GM12878 (cell line): ENCODE results near the gene NCAPD2. TPM values are rescaled to one million over a fixed set of nuclear protein-coding genes. Genes with fewer than 3 reads are reported as not detected.

Experiments used
- CBFB ChIP-seq: IDR thresholded peaks from 2 replicates; pipeline ENCODE4 v1.6.1; 2016; ENCODE audit warnings: antibody characterized with exemption, low read depth
- CHD2 ChIP-seq: IDR thresholded peaks from 2 replicates; pipeline ENCODE4 v1.6.1; 2011; ENCODE audit warnings: low read depth, low read length, improper control_type of control experiment, borderline replicate concordance
- EZH2 ChIP-seq: IDR thresholded peaks from 2 replicates; pipeline ENCODE4 v1.6.1; 2012; ENCODE audit warnings: low read depth, mild to moderate bottlenecking, control low read depth, inconsistent platforms, low read length, borderline replicate concordance; ENCODE audit not compliant: control insufficient read depth
- HDGF ChIP-seq: fragments of 450-650 bp; IDR thresholded peaks from 2 replicates; pipeline ENCODE4 v1.6.1; 2016; ENCODE audit warnings: antibody characterized with exemption
- LARP7 ChIP-seq: fragments of 450-650 bp; IDR thresholded peaks from 2 replicates; pipeline ENCODE4 v1.6.1; 2017; ENCODE audit warnings: mild to moderate bottlenecking
- MEF2A ChIP-seq: IDR thresholded peaks from 2 replicates; pipeline ENCODE4 v1.6.1; 2011; ENCODE audit warnings: low read depth, mild to moderate bottlenecking, low read length, moderate library complexity; ENCODE audit not compliant: insufficient read depth
- NR2C2 ChIP-seq: IDR thresholded peaks from 2 replicates; pipeline ENCODE4 v1.6.1; 2011; ENCODE audit warnings: borderline replicate concordance, low read depth; ENCODE audit not compliant: control insufficient read depth, insufficient read length
- POLR2A ChIP-seq: IDR thresholded peaks from 2 replicates; pipeline ENCODE4 v1.6.1; 2011; ENCODE audit warnings: low read depth, mild to moderate bottlenecking, low read length
- SMAD5 ChIP-seq: IDR thresholded peaks from 2 replicates; pipeline ENCODE4 v1.6.1; 2016; ENCODE audit warnings: antibody characterized with exemption, low read depth
- polyA plus RNA-seq, 11 experiments: library from polyadenylated mRNA; depleted of rRNA in 4 of 11; unstranded in 6 of 11; stranded (reverse) in 5 of 11; fragments of >200 nt; fragmentation: Nextera tagmentation in 4 of 11; fragmentation: Illumina TruSeq in 1 of 11; extraction: Ambion mirVana in 4 of 11; extraction: Trizol in 1 of 11; gene quantifications; 1 replicate in 1 of 11; 2 replicates in 10 of 11; pipeline versions ENCODE4 v1.2.1 to v1.2.3, GENCODE V29; 2011 to 2016; ENCODE audit warnings: inconsistent platforms in 2 of 11, missing spikeins in 2 of 11, low read depth in 1 of 11
- total RNA-seq, 4 experiments: library from RNA; depleted of rRNA in 3 of 4; stranded (reverse); fragments of >200 nt in 3 of 4; fragmentation: Illumina TruSeq in 1 of 4; extraction: Trizol in 1 of 4; gene quantifications; 2 replicates each; pipeline versions ENCODE4 v1.2.1 to v1.2.3, GENCODE V29; 2013 to 2021
- TF ChIP-seq, protein P1 (sequence below): fragments of 450-650 bp; IDR thresholded peaks from 2 replicates; pipeline ENCODE4 v1.6.1; 2017; ENCODE audit warnings: mild to moderate bottlenecking, moderate library complexity
- TF ChIP-seq, protein P2 (sequence below): fragments of 450-650 bp; IDR thresholded peaks from 2 replicates; pipeline ENCODE4 v1.6.1; 2017; ENCODE audit warnings: mild to moderate bottlenecking, moderate library complexity

Gene NCAPD2
- total and polyA plus RNA-seq, 10 of the 15 experiments (the other 5 are each of a cell fraction or from before 2014, with no cell fraction given) = 24.2 to 160 (median 110) TPM

DNA sequence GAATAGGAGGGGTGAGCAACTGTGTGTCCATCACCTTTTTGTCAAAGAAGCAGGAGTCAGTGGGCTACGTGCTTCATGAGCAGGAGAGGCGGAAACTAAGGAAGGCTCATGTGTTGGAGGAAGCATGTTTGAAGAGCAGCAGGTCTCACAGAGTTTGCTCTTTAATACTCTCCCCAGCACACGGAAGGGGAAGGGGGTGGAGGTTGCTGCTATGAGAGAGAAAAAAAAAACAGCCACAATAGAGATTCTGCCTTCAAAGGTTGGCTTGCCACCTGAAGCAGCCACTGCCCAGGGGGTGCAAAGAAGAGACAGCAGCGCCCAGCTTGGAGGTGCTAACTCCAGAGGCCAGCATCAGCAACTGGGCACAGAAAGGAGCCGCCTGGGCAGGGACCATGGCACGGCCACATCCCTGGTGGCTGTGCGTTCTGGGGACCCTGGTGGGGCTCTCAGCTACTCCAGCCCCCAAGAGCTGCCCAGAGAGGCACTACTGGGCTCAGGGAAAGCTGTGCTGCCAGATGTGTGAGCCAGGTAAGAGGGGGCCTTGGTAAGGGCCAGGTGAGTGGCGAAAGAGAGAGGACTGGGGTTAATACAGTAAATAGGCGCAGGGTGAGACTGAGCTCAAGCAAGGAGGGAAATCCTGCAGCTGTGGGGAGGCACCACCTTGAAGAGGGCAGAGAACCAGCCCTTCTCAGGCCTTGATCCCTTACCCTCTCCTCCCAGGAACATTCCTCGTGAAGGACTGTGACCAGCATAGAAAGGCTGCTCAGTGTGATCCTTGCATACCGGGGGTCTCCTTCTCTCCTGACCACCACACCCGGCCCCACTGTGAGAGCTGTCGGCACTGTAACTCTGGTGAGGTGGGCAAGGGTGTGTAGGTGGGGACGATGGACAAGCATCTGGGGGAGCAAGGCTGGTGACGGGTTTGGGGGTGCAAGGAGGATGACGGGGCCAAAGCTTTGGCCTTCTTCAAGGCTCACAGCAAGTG, 48.9 kb upstream of the NCAPD2 start, which contains the start of gene CD27 (continued):
- TF ChIP-seq SMAD5 (peak; percentile 64), NR2C2 (no peak), EZH2 (no peak), MEF2A (no peak), LARP7 (0 out of 2 replicates have a peak, but pooled peaks have one; percentile 31), CHD2 (peak; percentile 19; the same call in 1 of the 2 replicates), CBFB (peak; percentile 44; the same call in 1 of the 2 replicates), POLR2A (peak; percentile 56), HDGF (peak; percentile 62; the same call in 1 of the 2 replicates)
- TF ChIP-seq, protein P1, sequence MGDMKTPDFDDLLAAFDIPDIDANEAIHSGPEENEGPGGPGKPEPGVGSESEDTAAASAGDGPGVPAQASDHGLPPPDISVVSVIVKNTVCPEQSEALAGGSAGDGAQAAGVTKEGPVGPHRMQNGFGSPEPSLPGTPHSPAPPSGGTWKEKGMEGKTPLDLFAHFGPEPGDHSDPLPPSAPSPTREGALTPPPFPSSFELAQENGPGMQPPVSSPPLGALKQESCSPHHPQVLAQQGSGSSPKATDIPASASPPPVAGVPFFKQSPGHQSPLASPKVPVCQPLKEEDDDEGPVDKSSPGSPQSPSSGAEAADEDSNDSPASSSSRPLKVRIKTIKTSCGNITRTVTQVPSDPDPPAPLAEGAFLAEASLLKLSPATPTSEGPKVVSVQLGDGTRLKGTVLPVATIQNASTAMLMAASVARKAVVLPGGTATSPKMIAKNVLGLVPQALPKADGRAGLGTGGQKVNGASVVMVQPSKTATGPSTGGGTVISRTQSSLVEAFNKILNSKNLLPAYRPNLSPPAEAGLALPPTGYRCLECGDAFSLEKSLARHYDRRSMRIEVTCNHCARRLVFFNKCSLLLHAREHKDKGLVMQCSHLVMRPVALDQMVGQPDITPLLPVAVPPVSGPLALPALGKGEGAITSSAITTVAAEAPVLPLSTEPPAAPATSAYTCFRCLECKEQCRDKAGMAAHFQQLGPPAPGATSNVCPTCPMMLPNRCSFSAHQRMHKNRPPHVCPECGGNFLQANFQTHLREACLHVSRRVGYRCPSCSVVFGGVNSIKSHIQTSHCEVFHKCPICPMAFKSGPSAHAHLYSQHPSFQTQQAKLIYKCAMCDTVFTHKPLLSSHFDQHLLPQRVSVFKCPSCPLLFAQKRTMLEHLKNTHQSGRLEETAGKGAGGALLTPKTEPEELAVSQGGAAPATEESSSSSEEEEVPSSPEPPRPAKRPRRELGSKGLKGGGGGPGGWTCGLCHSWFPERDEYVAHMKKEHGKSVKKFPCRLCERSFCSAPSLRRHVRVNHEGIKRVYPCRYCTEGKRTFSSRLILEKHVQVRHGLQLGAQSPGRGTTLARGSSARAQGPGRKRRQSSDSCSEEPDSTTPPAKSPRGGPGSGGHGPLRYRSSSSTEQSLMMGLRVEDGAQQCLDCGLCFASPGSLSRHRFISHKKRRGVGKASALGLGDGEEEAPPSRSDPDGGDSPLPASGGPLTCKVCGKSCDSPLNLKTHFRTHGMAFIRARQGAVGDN = peak; percentile 25
- TF ChIP-seq, protein P2, sequence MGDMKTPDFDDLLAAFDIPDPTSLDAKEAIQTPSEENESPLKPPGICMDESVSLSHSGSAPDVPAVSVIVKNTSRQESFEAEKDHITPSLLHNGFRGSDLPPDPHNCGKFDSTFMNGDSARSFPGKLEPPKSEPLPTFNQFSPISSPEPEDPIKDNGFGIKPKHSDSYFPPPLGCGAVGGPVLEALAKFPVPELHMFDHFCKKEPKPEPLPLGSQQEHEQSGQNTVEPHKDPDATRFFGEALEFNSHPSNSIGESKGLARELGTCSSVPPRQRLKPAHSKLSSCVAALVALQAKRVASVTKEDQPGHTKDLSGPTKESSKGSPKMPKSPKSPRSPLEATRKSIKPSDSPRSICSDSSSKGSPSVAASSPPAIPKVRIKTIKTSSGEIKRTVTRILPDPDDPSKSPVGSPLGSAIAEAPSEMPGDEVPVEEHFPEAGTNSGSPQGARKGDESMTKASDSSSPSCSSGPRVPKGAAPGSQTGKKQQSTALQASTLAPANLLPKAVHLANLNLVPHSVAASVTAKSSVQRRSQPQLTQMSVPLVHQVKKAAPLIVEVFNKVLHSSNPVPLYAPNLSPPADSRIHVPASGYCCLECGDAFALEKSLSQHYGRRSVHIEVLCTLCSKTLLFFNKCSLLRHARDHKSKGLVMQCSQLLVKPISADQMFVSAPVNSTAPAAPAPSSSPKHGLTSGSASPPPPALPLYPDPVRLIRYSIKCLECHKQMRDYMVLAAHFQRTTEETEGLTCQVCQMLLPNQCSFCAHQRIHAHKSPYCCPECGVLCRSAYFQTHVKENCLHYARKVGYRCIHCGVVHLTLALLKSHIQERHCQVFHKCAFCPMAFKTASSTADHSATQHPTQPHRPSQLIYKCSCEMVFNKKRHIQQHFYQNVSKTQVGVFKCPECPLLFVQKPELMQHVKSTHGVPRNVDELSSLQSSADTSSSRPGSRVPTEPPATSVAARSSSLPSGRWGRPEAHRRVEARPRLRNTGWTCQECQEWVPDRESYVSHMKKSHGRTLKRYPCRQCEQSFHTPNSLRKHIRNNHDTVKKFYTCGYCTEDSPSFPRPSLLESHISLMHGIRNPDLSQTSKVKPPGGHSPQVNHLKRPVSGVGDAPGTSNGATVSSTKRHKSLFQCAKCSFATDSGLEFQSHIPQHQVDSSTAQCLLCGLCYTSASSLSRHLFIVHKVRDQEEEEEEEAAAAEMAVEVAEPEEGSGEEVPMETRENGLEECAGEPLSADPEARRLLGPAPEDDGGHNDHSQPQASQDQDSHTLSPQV = 0 out of 2 replicates have a peak, but pooled peaks have one; percentile 64
